Lower leg skin (tissue), 3 donors: ENCODE results near the gene DAGLB.
"Not testable (repeated sequence)": the region's sequence is repeated elsewhere in the genome, so short reads cannot be mapped to it uniquely, and the experiment has no call there.

ENCODE experiments used
- POLR2A ChIP-seq, 2 donors: fragments of 450-650 bp; IDR thresholded peaks; one replicate each; pipeline ENCODE4 v1.6.1; 2016 to 2017; ENCODE audit warnings: antibody characterized with exemption in 2 of 2, mild to moderate bottlenecking in 1 of 2, moderate library complexity in 1 of 2
- TF ChIP-seq, protein P1 (sequence below), 3 donors: fragments of 450-650 bp; IDR thresholded peaks; one replicate each; pipeline ENCODE4 v1.5.1; 2016; ENCODE audit warnings: antibody characterized with exemption in 3 of 3, mild to moderate bottlenecking in 3 of 3, moderate library complexity in 2 of 3

DNA sequence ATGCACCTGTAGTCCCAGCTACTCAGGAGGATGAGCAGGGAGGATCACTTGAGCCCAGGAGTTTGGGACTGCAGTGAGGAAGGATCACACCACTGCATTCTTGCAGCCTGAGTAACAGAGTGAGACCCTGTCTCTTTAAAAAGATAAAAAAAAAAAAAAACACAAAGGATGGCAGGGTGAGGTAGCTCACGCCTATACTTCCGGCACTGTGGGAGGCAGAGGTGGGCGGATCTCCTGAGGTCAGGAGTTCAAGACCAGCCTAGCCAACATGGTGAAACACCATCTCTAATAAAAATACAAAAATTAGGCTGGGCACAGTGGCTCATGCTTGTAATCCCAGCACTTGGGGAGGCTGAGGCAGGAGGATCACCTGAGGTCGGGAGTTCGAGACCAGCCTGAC, 15.9 kb upstream of the DAGLB start:
- TF ChIP-seq, protein P1, sequence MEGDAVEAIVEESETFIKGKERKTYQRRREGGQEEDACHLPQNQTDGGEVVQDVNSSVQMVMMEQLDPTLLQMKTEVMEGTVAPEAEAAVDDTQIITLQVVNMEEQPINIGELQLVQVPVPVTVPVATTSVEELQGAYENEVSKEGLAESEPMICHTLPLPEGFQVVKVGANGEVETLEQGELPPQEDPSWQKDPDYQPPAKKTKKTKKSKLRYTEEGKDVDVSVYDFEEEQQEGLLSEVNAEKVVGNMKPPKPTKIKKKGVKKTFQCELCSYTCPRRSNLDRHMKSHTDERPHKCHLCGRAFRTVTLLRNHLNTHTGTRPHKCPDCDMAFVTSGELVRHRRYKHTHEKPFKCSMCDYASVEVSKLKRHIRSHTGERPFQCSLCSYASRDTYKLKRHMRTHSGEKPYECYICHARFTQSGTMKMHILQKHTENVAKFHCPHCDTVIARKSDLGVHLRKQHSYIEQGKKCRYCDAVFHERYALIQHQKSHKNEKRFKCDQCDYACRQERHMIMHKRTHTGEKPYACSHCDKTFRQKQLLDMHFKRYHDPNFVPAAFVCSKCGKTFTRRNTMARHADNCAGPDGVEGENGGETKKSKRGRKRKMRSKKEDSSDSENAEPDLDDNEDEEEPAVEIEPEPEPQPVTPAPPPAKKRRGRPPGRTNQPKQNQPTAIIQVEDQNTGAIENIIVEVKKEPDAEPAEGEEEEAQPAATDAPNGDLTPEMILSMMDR (IDR thresholded peaks at IDR 0.05) = not testable (repeated sequence)
- not testable (repeated sequence) for TF ChIP-seq POLR2A (IDR thresholded peaks at IDR 0.05)
